H9 (cell line): Measurements from ENCODE around the gene GNAI2. TPM values are rescaled to one million over a fixed set of nuclear protein-coding genes. Genes with fewer than 3 reads are reported as not detected.
A peak's percentile ranks its signal among the peaks of the same experiment; 100 is the strongest.

Experiments
- DNase-seq: peaks from one replicate; pipeline ENCODE4 v3.0.0-alpha.2; 2017
- H2AFZ ChIP-seq: one replicate; pipeline ENCODE4 v1.6.1; 2013; ENCODE audit warnings: mild to moderate bottlenecking, low read length, control low read depth, moderate library complexity
- H2AK5ac ChIP-seq: 2 replicates; pipeline ENCODE4 v1.6.1; 2013; ENCODE audit warnings: low read length, control low read depth, mixed read lengths; ENCODE audit not compliant: insufficient read length
- H2BK120ac ChIP-seq: one replicate; pipeline ENCODE4 v1.6.1; 2013; ENCODE audit warnings: low read depth, mild to moderate bottlenecking, low read length, control low read depth, inconsistent platforms; ENCODE audit not compliant: poor library complexity, severe bottlenecking
- H2BK12ac ChIP-seq: 2 replicates; pipeline ENCODE4 v1.6.1; 2013; ENCODE audit warnings: low read length, control low read depth, mixed read lengths, low read depth; ENCODE audit not compliant: insufficient read length
- H2BK15ac ChIP-seq: 2 replicates; pipeline ENCODE4 v1.6.1; 2013; ENCODE audit warnings: low read depth, low read length, control low read depth
- H2BK20ac ChIP-seq: one replicate; pipeline ENCODE4 v1.6.1; 2013; ENCODE audit warnings: low read depth, mild to moderate bottlenecking, low read length, control low read depth, inconsistent platforms; ENCODE audit not compliant: poor library complexity, severe bottlenecking
- H2BK5ac ChIP-seq: 2 replicates; pipeline ENCODE4 v1.6.1; 2013; ENCODE audit warnings: low read length, control low read depth, mixed read lengths; ENCODE audit not compliant: insufficient read length
- H3K14ac ChIP-seq: 2 replicates; pipeline ENCODE4 v1.6.1; 2013; ENCODE audit warnings: low read length, control low read depth; ENCODE audit not compliant: insufficient read depth
- H3K18ac ChIP-seq: 2 replicates; pipeline ENCODE4 v1.6.1; 2013; ENCODE audit warnings: low read depth, mild to moderate bottlenecking, mixed read lengths, low read length, control low read depth; ENCODE audit not compliant: insufficient read length
- H3K23ac ChIP-seq: 2 replicates; pipeline ENCODE4 v1.6.1; 2013; ENCODE audit warnings: low read length, control low read depth, mixed read lengths, low read depth; ENCODE audit not compliant: insufficient read length
- H3K23me2 ChIP-seq: 2 replicates; pipeline ENCODE4 v1.6.1; 2013; ENCODE audit warnings: low read depth, mild to moderate bottlenecking, mixed read lengths, low read length, control low read depth; ENCODE audit not compliant: insufficient read length, poor library complexity, severe bottlenecking
- H3K27ac ChIP-seq: 2 replicates; pipeline ENCODE4 v1.5.1; 2013; ENCODE audit warnings: low read length, control low read depth, mixed read lengths, low read depth; ENCODE audit not compliant: insufficient read length
- H3K27me3 ChIP-seq: 2 replicates; pipeline ENCODE4 v1.6.1; 2013; ENCODE audit warnings: low read length, control low read depth, inconsistent platforms; ENCODE audit not compliant: insufficient read depth
- H3K4ac ChIP-seq: 2 replicates; pipeline ENCODE4 v1.6.1; 2013; ENCODE audit warnings: low read depth, mild to moderate bottlenecking, control low read depth, inconsistent platforms, low read length, moderate library complexity
- H3K4me1 ChIP-seq: 2 replicates; pipeline ENCODE4 v1.6.1; 2013; ENCODE audit warnings: low read length, control low read depth, inconsistent platforms; ENCODE audit not compliant: insufficient read depth
- H3K4me2 ChIP-seq: 2 replicates; pipeline ENCODE4 v1.6.1; 2013; ENCODE audit warnings: low read length, control low read depth, mixed read lengths; ENCODE audit not compliant: insufficient read length, insufficient read depth
- H3K56ac ChIP-seq: 2 replicates; pipeline ENCODE4 v1.6.1; 2013; ENCODE audit warnings: low read depth, mild to moderate bottlenecking, mixed read lengths, low read length, control low read depth; ENCODE audit not compliant: insufficient read length
- H3K79me1 ChIP-seq: 2 replicates; pipeline ENCODE4 v1.6.1; 2013; ENCODE audit warnings: low read depth, mild to moderate bottlenecking, moderate library complexity, low read length, control low read depth, inconsistent platforms; ENCODE audit not compliant: insufficient read depth, poor library complexity, severe bottlenecking
- H3K79me2 ChIP-seq: 2 replicates; pipeline ENCODE4 v1.6.1; 2013; ENCODE audit warnings: low read length, control low read depth, inconsistent platforms; ENCODE audit not compliant: insufficient read depth
- H3K9ac ChIP-seq: 2 replicates; pipeline ENCODE4 v1.6.1; 2013; ENCODE audit warnings: low read length, control low read depth, mixed read lengths; ENCODE audit not compliant: insufficient read length; ENCODE audit errors: extremely low read depth
- H3K9me3 ChIP-seq: one replicate; pipeline ENCODE4 v1.6.1; 2013; ENCODE audit warnings: low read depth, low read length, inconsistent platforms; ENCODE audit not compliant: control insufficient read depth
- H3T11ph ChIP-seq: one replicate; pipeline ENCODE4 v1.6.1; 2013; ENCODE audit warnings: mild to moderate bottlenecking, low read length, control low read depth, inconsistent platforms
- H4K20me1 ChIP-seq: one replicate; pipeline ENCODE4 v1.6.1; 2013; ENCODE audit not compliant: control insufficient read depth, insufficient read length, insufficient read depth
- H4K5ac ChIP-seq: 2 replicates; pipeline ENCODE4 v1.6.1; 2013; ENCODE audit warnings: low read depth, mild to moderate bottlenecking, mixed read lengths, low read length, control low read depth; ENCODE audit not compliant: insufficient read length
- H4K8ac ChIP-seq: replicated peaks from 2 replicates; pipeline ENCODE4 v1.6.1; 2013; ENCODE audit warnings: low read length, control low read depth, mixed read lengths, low read depth; ENCODE audit not compliant: insufficient read length
- H4K91ac ChIP-seq: 2 replicates; pipeline ENCODE4 v1.6.1; 2013; ENCODE audit warnings: low read depth, mild to moderate bottlenecking, moderate library complexity, mixed read lengths, low read length, control low read depth; ENCODE audit not compliant: insufficient read length
- H3K27ac Mint-ChIP-seq, 3 experiments: 2 replicates in 2 of 3; 3 replicates in 1 of 3; pipeline ENCODE4 v1.8.0; 2020 to 2021; ENCODE audit warnings: mixed read lengths in 3 of 3, mild to moderate bottlenecking in 1 of 3, moderate library complexity in 1 of 3
- H3K27me3 Mint-ChIP-seq: 2 replicates; pipeline ENCODE4 v1.8.0; 2021; ENCODE audit warnings: low read depth, mild to moderate bottlenecking, moderate library complexity, mixed read lengths
- H3K36me3 Mint-ChIP-seq, 3 experiments: 2 replicates in 2 of 3; 3 replicates in 1 of 3; pipeline ENCODE4 v1.8.0; 2020 to 2021; ENCODE audit warnings: low read depth in 3 of 3, mixed read lengths in 3 of 3; ENCODE audit not compliant: insufficient read depth in 1 of 3
- H3K4me1 Mint-ChIP-seq, 2 experiments: 2 replicates each; pipeline ENCODE4 v1.8.0; 2020; ENCODE audit warnings: mixed read lengths in 2 of 2
- H3K4me3 Mint-ChIP-seq, 2 experiments: 2 replicates in 1 of 2; 3 replicates in 1 of 2; pipeline ENCODE4 v1.8.0; 2020 to 2021; ENCODE audit warnings: mild to moderate bottlenecking in 2 of 2, mixed read lengths in 2 of 2, moderate library complexity in 1 of 2
- H3K9me3 Mint-ChIP-seq, 2 experiments: 2 replicates in 1 of 2; 3 replicates in 1 of 2; pipeline ENCODE4 v1.8.0; 2020; ENCODE audit warnings: mild to moderate bottlenecking in 2 of 2, mixed read lengths in 2 of 2, moderate library complexity in 1 of 2
- WGBS: extraction: QIAGEN DNeasy Blood & Tissue Kit; methylation state at CpG from one replicate; pipeline ENCODE4 v1.1.7; 2013; ENCODE audit warnings: missing lambda C conversion rate, low lambda C conversion rate, mixed read lengths; ENCODE audit not compliant: insufficient read length; ENCODE audit errors: extremely low coverage; 5-methylcytosine and 5-hydroxymethylcytosine counted together
- total RNA-seq: library from RNA; stranded (reverse); gene quantifications from 2 replicates; pipeline ENCODE4 v1.2.1, GENCODE V29; 2021
- TF ChIP-seq, protein P1 (sequence below): fragments of 200-600 bp; sonication (generic); conservative IDR thresholded peaks from 3 replicates; pipeline ENCODE4 v1.8.0; 2021; ENCODE audit warnings: antibody characterized with exemption, mild to moderate bottlenecking

The GNAI2 gene
- total RNA-seq, 1 experiment from 2014 or later: 218 TPM

- Histone ChIP-seq H3K9me3 (no peaks in the 10 kb centered on the region), H4K91ac (peak overlapping the region; percentile 36), H3K4me2 (no peak overlapping the region), H2BK120ac (no peak overlapping the region), H3K23ac (no peak overlapping the region), H3K79me1 (no peaks in the 10 kb centered on the region), H3K23me2 (no peaks in the 10 kb centered on the region), H2AFZ (no peak overlapping the region), H2BK5ac (no peak overlapping the region), H2BK20ac (no peak overlapping the region), H3K56ac (no peak overlapping the region), H3K27ac (no peak overlapping the region), H4K20me1 (no peaks in the 10 kb centered on the region), H3K4me1 (peaks cover 5% of the 10 kb centered on the region; the same call in 1 of the 2 replicates), H2AK5ac (no peak overlapping the region), H3K18ac (peak overlapping the region; percentile 51), H2BK15ac (no peak overlapping the region), H3K9ac (no peak overlapping the region), H3K27me3 (no peaks in the 10 kb centered on the region), H3K14ac (peak overlapping the region; percentile 55; the same call in 1 of the 2 replicates), H2BK12ac (peak overlapping the region; percentile 55), H3K79me2 (no peaks in the 10 kb centered on the region), H4K5ac (no peak overlapping the region), H4K8ac (no peak overlapping the region), H3K4ac (no peak overlapping the region; the same call in 1 of the 2 replicates), H3T11ph (no peak overlapping the region)
- TF ChIP-seq, protein P1, sequence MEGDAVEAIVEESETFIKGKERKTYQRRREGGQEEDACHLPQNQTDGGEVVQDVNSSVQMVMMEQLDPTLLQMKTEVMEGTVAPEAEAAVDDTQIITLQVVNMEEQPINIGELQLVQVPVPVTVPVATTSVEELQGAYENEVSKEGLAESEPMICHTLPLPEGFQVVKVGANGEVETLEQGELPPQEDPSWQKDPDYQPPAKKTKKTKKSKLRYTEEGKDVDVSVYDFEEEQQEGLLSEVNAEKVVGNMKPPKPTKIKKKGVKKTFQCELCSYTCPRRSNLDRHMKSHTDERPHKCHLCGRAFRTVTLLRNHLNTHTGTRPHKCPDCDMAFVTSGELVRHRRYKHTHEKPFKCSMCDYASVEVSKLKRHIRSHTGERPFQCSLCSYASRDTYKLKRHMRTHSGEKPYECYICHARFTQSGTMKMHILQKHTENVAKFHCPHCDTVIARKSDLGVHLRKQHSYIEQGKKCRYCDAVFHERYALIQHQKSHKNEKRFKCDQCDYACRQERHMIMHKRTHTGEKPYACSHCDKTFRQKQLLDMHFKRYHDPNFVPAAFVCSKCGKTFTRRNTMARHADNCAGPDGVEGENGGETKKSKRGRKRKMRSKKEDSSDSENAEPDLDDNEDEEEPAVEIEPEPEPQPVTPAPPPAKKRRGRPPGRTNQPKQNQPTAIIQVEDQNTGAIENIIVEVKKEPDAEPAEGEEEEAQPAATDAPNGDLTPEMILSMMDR: no peak
- no peak for DNase-seq
- Mint-ChIP-seq H3K27ac (peak overlapping the region in 2 of 3 experiments; percentile 77 to 87; a peak in 2 of 7 replicates), H3K36me3 (no peaks in the 10 kb centered on the region), H3K27me3 (peaks cover 3% of the 10 kb centered on the region; the same call in 1 of the 2 replicates), H3K9me3 (no peaks in the 10 kb centered on the region), H3K4me3 (peak overlapping the region in 1 of 2 experiments; percentile 31; a peak in 1 of 5 replicates), H3K4me1 (peaks cover 48 to 70% of the 10 kb centered on the region in 2 experiments)
- WGBS: no CpG with 5 or more reads among the region's 1 CpG
Measured at GRCh38 chr3:50265571-50265970, 29.6 kb downstream of the GNAI2 start.
